IMR-90 (cell line): Measurements from ENCODE around the gene SGK1. TPM values are rescaled to one million over a fixed set of nuclear protein-coding genes. Genes with fewer than 3 reads are reported as not detected.
A peak's percentile ranks its signal among the peaks of the same experiment; 100 is the strongest.

ENCODE experiments used
- ATAC-seq: fragments of 200-7000 bp; cut with Tn5 transposase; 2 replicates; pipeline ENCODE4 v1.9.1; 2020; ENCODE audit warnings: low read depth, mild to moderate bottlenecking, moderate library complexity
- BruUV-seq: library from RNA; stranded (reverse); fragments of 400-500 nt; replicated peaks from 2 replicates; lab custom pipeline; 2021; lab: Mats Ljungman, UMichigan
- CTCF ChIA-PET: fragments of 300-600 bp; formaldehyde crosslinking; extraction: SDS; loops from one replicate; lab custom pipeline; 2021; ENCODE audit warnings: antibody characterized with exemption; lab: Yijun Ruan, JAX
- POLR2A ChIA-PET: fragments of 300-600 bp; sonication (Branson Sonifier 250); formaldehyde crosslinking; loops from one replicate; lab custom pipeline; 2022; ENCODE audit warnings: antibody characterized with exemption; ENCODE audit not compliant: unreplicated experiment; lab: Charles Lee
- DNase-seq: peaks from one replicate; pipeline ENCODE4 v3.0.0; 2013
- H2AFZ ChIP-seq: replicated peaks from 2 replicates; pipeline ENCODE3; 2013; ENCODE audit warnings: low read length, mild to moderate bottlenecking; ENCODE audit not compliant: poor library complexity
- H2AK5ac ChIP-seq: 2 replicates; pipeline ENCODE4 v1.6.1; 2013; ENCODE audit warnings: low read depth, low read length, inconsistent platforms
- H2AK9ac ChIP-seq: replicated peaks from 2 replicates; pipeline ENCODE3; 2013; ENCODE audit warnings: mild to moderate bottlenecking, low read depth, low read length, moderate library complexity; ENCODE audit not compliant: poor library complexity
- H2BK120ac ChIP-seq: 2 replicates; pipeline ENCODE4 v1.6.1; 2013; ENCODE audit warnings: low read depth, low read length, inconsistent platforms
- H2BK15ac ChIP-seq: 3 replicates; pipeline ENCODE4 v1.6.1; 2013; ENCODE audit warnings: low read depth, low read length, inconsistent platforms
- H2BK20ac ChIP-seq: 2 replicates; pipeline ENCODE4 v1.6.1; 2013; ENCODE audit warnings: low read depth, mild to moderate bottlenecking, inconsistent platforms, low read length, moderate library complexity
- H2BK5ac ChIP-seq: 2 replicates; pipeline ENCODE4 v1.6.1; 2013; ENCODE audit warnings: mild to moderate bottlenecking, low read depth, low read length, inconsistent platforms; ENCODE audit not compliant: poor library complexity, severe bottlenecking
- H3K14ac ChIP-seq: replicated peaks from 2 replicates; pipeline ENCODE4 v1.6.1; 2013; ENCODE audit warnings: low read depth, low read length, inconsistent platforms
- H3K18ac ChIP-seq: 2 replicates; pipeline ENCODE4 v1.6.1; 2013; ENCODE audit warnings: low read depth, low read length, control low read depth
- H3K23ac ChIP-seq: 2 replicates; pipeline ENCODE4 v1.6.1; 2013; ENCODE audit warnings: low read depth, low read length, inconsistent platforms
- H3K27ac ChIP-seq: 2 replicates; pipeline ENCODE4 v1.5.1; 2013; ENCODE audit warnings: mild to moderate bottlenecking, control low read depth, low read length; ENCODE audit not compliant: insufficient read depth
- H3K27me3 ChIP-seq: 2 replicates; pipeline ENCODE4 v1.6.1; 2013; ENCODE audit warnings: low read length; ENCODE audit not compliant: control insufficient read depth, insufficient read depth
- H3K36me3 ChIP-seq: 2 replicates; pipeline ENCODE4 v1.6.1; 2013; ENCODE audit warnings: low read length, mixed read lengths; ENCODE audit not compliant: control insufficient read depth, insufficient read depth
- H3K4ac ChIP-seq: 2 replicates; pipeline ENCODE4 v1.6.1; 2013; ENCODE audit warnings: low read depth, low read length, inconsistent platforms
- H3K4me1 ChIP-seq: 2 replicates; pipeline ENCODE4 v1.6.1; 2013; ENCODE audit warnings: low read length, mixed read lengths; ENCODE audit not compliant: control insufficient read depth, insufficient read depth
- H3K4me2 ChIP-seq: 2 replicates; pipeline ENCODE4 v1.6.1; 2013; ENCODE audit warnings: low read depth, mild to moderate bottlenecking, control low read depth, low read length, moderate library complexity
- H3K4me3 ChIP-seq: 2 replicates; pipeline ENCODE4 v1.5.1; 2013; ENCODE audit warnings: low read depth, mild to moderate bottlenecking, control low read depth, low read length, moderate library complexity; ENCODE audit not compliant: insufficient read depth
- H3K56ac ChIP-seq: 2 replicates; pipeline ENCODE4 v1.6.1; 2013; ENCODE audit warnings: low read length, inconsistent platforms; ENCODE audit not compliant: insufficient read depth; ENCODE audit errors: extremely low read depth
- H3K79me1 ChIP-seq, 2 experiments: 2 replicates each; pipeline ENCODE4 v1.6.1; 2013; ENCODE audit warnings: low read length in 2 of 2, inconsistent platforms in 1 of 2, low read depth in 1 of 2
- H3K9ac ChIP-seq: 2 replicates; pipeline ENCODE4 v1.6.1; 2013; ENCODE audit warnings: low read depth, low read length, control low read depth
- H3K9me1 ChIP-seq: 2 replicates; pipeline ENCODE4 v1.6.1; 2013; ENCODE audit warnings: low read length, inconsistent platforms; ENCODE audit not compliant: insufficient read depth
- H3K9me3 ChIP-seq: 2 replicates; pipeline ENCODE4 v1.6.1; 2013; ENCODE audit warnings: low read length; ENCODE audit not compliant: control insufficient read depth, insufficient read depth
- H4K20me1 ChIP-seq: 2 replicates; pipeline ENCODE4 v1.6.1; 2013; ENCODE audit warnings: low read length, inconsistent platforms; ENCODE audit not compliant: insufficient read depth
- H4K5ac ChIP-seq: 2 replicates; pipeline ENCODE4 v1.6.1; 2013; ENCODE audit warnings: mild to moderate bottlenecking, low read depth, low read length, control low read depth
- H4K8ac ChIP-seq, 2 experiments: 2 replicates each; pipeline ENCODE4 v1.6.1; 2013; ENCODE audit warnings: low read depth in 2 of 2, low read length in 2 of 2, control low read depth in 1 of 2, inconsistent platforms in 1 of 2
- H4K91ac ChIP-seq: 2 replicates; pipeline ENCODE4 v1.6.1; 2013; ENCODE audit warnings: low read depth, low read length, inconsistent platforms; ENCODE audit not compliant: insufficient read depth
- BHLHE40 ChIP-seq: fragments of 150-350 bp; IDR thresholded peaks from 2 replicates; pipeline ENCODE4 v1.6.1; 2016; ENCODE audit warnings: mild to moderate bottlenecking, low read depth, low read length
- CEBPB ChIP-seq: IDR thresholded peaks from 2 replicates; pipeline ENCODE4 v1.6.1; 2012; ENCODE audit warnings: low read depth, low read length, improper control_type of control experiment
- CHD1 ChIP-seq: IDR thresholded peaks from 2 replicates; pipeline ENCODE4 v1.6.1; 2012; ENCODE audit warnings: low read depth, low read length, improper control_type of control experiment
- FOS ChIP-seq: fragments of 150-350 bp; IDR thresholded peaks from 2 replicates; pipeline ENCODE4 v1.6.1; 2016; ENCODE audit warnings: low read depth, low read length
- MAFK ChIP-seq: IDR thresholded peaks from 2 replicates; pipeline ENCODE4 v1.6.1; 2012; ENCODE audit warnings: low read depth, low read length, improper control_type of control experiment
- MAZ ChIP-seq: IDR thresholded peaks from 2 replicates; pipeline ENCODE4 v1.6.1; 2012; ENCODE audit warnings: low read depth, mild to moderate bottlenecking, low read length, improper control_type of control experiment, moderate library complexity, borderline replicate concordance
- MXI1 ChIP-seq: IDR thresholded peaks from 2 replicates; pipeline ENCODE4 v1.6.1; 2012; ENCODE audit warnings: low read depth, mild to moderate bottlenecking, low read length, moderate library complexity, borderline replicate concordance
- NFE2L2 ChIP-seq: fragments of 150-350 bp; IDR thresholded peaks from 2 replicates; pipeline ENCODE4 v1.6.1; 2016; ENCODE audit warnings: low read depth, mild to moderate bottlenecking, low read length
- POLR2A ChIP-seq: IDR thresholded peaks from 2 replicates; pipeline ENCODE4 v1.6.1; 2012; ENCODE audit warnings: mild to moderate bottlenecking, low read depth, low read length
- RAD21 ChIP-seq: IDR thresholded peaks from 2 replicates; pipeline ENCODE4 v1.6.1; 2012; ENCODE audit warnings: low read length, improper control_type of control experiment
- RCOR1 ChIP-seq: IDR thresholded peaks from 2 replicates; pipeline ENCODE4 v1.6.1; 2012; ENCODE audit warnings: mild to moderate bottlenecking, low read length, improper control_type of control experiment; ENCODE audit not compliant: insufficient replicate concordance
- RFX5 ChIP-seq: IDR thresholded peaks from 2 replicates; pipeline ENCODE4 v1.8.0; 2012; ENCODE audit warnings: low read depth, mild to moderate bottlenecking, low read length, moderate library complexity
- SMC3 ChIP-seq: fragments of 150-350 bp; IDR thresholded peaks from 2 replicates; pipeline ENCODE4 v1.6.1; 2016; ENCODE audit warnings: low read depth, mild to moderate bottlenecking, antibody characterized with exemption, low read length, moderate library complexity
- USF2 ChIP-seq: fragments of 150-350 bp; IDR thresholded peaks from 2 replicates; pipeline ENCODE4 v1.6.1; 2017; ENCODE audit warnings: mild to moderate bottlenecking, antibody characterized with exemption, low read length, low read depth
- WGBS, 2 experiments: methylation state at CpG; one replicate each; pipeline versions ENCODE4 v1.1.5 to v1.1.7; 2013; ENCODE audit warnings: missing lambda C conversion rate in 2 of 2; ENCODE audit not compliant: insufficient read length in 1 of 2; ENCODE audit errors: extremely low coverage in 2 of 2; 5-methylcytosine and 5-hydroxymethylcytosine counted together
- dilution Hi-C: fragments of 300-500 bp; cut with HindIII; formaldehyde crosslinking; loops from one replicate; pipeline ENCODE4 v1.14.3; 2018; ENCODE audit warnings: low sequenced_read_pairs; ENCODE audit not compliant: unreplicated experiment
- in situ Hi-C: fragments of 300-500 bp; cut with MboI; formaldehyde crosslinking; loops from 3 replicates; pipeline ENCODE4 v1.14.3; 2019; ENCODE audit warnings: low sequenced_read_pairs, inconsistent platforms, mixed read lengths
- intact Hi-C: fragments of 100-400 bp; cut with micrococcal nuclease; formaldehyde crosslinking; loops from 2 replicates; pipeline ENCODE4 v1.10.0; 2022
- polyA plus RNA-seq, 3 experiments: library from polyadenylated mRNA; depleted of rRNA; stranded (reverse); fragments of >200 nt; gene quantifications; 2 replicates each; pipeline ENCODE4 v1.2.3, GENCODE V29; 2012; ENCODE audit warnings: low replicate concordance in 1 of 3
- total RNA-seq: library from RNA; depleted of rRNA; stranded (reverse); fragments of >200 nt; gene quantifications from 2 replicates; pipeline ENCODE4 v1.2.3, GENCODE V29; 2012
- TF ChIP-seq, protein P1 (sequence below): fragments of 150-350 bp; IDR thresholded peaks from 2 replicates; pipeline ENCODE4 v1.6.1; 2016; ENCODE audit warnings: low read depth, mild to moderate bottlenecking, low read length, moderate library complexity, borderline replicate concordance

SGK1 gene
- total and polyA plus RNA-seq, 2 of the 4 experiments (the other 2 are of a cell fraction): 121 to 255 TPM

DNA sequence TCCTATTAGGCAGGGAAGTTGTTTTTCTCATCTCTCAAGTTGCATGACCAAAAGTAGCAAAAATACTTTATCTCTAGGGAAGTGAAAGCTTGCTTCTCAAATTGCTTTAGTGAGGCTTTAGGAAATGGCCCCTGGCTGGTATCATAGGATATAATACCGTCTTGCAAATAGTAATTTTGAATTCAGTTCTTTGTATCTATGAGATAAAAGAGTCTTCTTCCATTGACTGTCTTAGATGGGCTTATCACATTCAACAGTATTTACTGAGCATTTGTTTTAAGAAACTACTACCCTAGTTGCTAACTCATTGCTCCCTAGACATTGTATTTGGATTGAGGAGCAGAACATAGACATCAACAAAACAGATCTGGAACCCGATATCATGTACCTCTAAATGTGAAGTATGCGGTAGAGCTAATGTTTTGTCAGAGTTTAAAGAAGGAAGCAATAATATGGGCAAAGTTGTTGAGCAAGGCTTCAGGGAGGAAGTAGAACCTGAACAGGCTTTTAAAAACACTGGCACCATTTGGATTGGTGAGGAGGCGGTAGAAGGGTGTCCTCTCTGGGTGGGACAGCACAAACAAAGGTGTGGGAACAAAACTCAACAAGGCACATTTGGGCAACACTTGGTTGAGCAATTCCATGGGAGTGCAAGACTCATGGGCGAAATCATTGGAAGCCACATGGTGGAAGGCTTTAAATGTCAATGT, 101.5 kb downstream of the SGK1 start:
- peak overlapping the region; percentile 52; the same call in 1 of the 2 replicates for H4K5ac ChIP-seq
- no peaks in the 10 kb centered on the region for H3K79me1 ChIP-seq
- peak overlapping the region in 1 of 2 experiments; percentile 24; a peak in 1 of 4 replicates for H4K8ac ChIP-seq
- no peak overlapping the region for H3K27ac ChIP-seq
- H2BK5ac ChIP-seq: peak overlapping the region; percentile 32
- H2BK20ac ChIP-seq: peak overlapping the region; percentile 59; the same call in 1 of the 2 replicates
- H3K9me3 ChIP-seq: no peaks in the 10 kb centered on the region
- no peak overlapping the region for H3K9ac ChIP-seq
- H3K4me3 ChIP-seq: no peak overlapping the region
- H3K4me1 ChIP-seq: peaks cover 10% of the 10 kb centered on the region; the same call in 1 of the 2 replicates
- H2BK120ac ChIP-seq: peak overlapping the region; percentile 38; the same call in 1 of the 2 replicates
- no peak overlapping the region for H3K4me2 ChIP-seq
- BruUV-seq: no TSS peak
- H2AK5ac ChIP-seq: peak overlapping the region; percentile 29; the same call in 1 of the 2 replicates
- H4K20me1 ChIP-seq: no peaks in the 10 kb centered on the region
- no peak overlapping the region for H3K56ac ChIP-seq
- POLR2A ChIA-PET: no interaction called here
- H4K91ac ChIP-seq: no peak overlapping the region; the same call in 1 of the 2 replicates
- no peak for DNase-seq
- H3K9me1 ChIP-seq: peaks cover 8% of the 10 kb centered on the region; the same call in 1 of the 2 replicates
- 100% methylated on average over 2 of the region's 5 CpGs; no CpG with 5 or more reads in 1 of the 2 experiments for WGBS, 2 experiments
- peak overlapping the region; percentile 18; the same call in 1 of the 2 replicates for H3K14ac ChIP-seq
- no peak for ATAC-seq
- 0 out of 2 replicates have a peak overlapping the region, but pooled peaks have one; percentile 83 for H3K4ac ChIP-seq
- peak overlapping the region; percentile 7; the same call in 1 of the 2 replicates for H3K23ac ChIP-seq
- peak overlapping the region; percentile 67 for H2AFZ ChIP-seq
- H3K18ac ChIP-seq: peak overlapping the region; percentile 71; the same call in 1 of the 2 replicates
- CTCF ChIA-PET: interaction anchor here (0.9 kb wide), 1 partner anchor 667 kb away, joined by 3 read pairs; no protein-coding TSS in a partner anchor
- in situ Hi-C loops: no loop called here
- no peaks in the 10 kb centered on the region for H3K36me3 ChIP-seq
- H3K27me3 ChIP-seq: no peaks in the 10 kb centered on the region
- intact Hi-C loops: no loop called here
- peak overlapping the region; percentile 53; the same call in 1 of the 3 replicates for H2BK15ac ChIP-seq
- dilution Hi-C loops: no loop called here
- no peak overlapping the region for H2AK9ac ChIP-seq
- TF ChIP-seq MAZ (no peak), FOS (no peak), RCOR1 (no peak), USF2 (no peak), CHD1 (no peak), SMC3 (no peak), RFX5 (no peak), MAFK (no peak), POLR2A (no peak), BHLHE40 (no peak), CEBPB (no peak), MXI1 (no peak), NFE2L2 (no peak), RAD21 (no peak)
- TF ChIP-seq, protein P1, sequence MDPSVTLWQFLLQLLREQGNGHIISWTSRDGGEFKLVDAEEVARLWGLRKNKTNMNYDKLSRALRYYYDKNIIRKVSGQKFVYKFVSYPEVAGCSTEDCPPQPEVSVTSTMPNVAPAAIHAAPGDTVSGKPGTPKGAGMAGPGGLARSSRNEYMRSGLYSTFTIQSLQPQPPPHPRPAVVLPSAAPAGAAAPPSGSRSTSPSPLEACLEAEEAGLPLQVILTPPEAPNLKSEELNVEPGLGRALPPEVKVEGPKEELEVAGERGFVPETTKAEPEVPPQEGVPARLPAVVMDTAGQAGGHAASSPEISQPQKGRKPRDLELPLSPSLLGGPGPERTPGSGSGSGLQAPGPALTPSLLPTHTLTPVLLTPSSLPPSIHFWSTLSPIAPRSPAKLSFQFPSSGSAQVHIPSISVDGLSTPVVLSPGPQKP: no peak
